Adipose tissue (tissue), 3 donors: Measurements from ENCODE around the gene RRAGA. TPM values are rescaled to one million over a fixed set of nuclear protein-coding genes. Genes with fewer than 3 reads are reported as not detected.
"Not testable (repeated sequence)": the region's sequence is repeated elsewhere in the genome, so short reads cannot be mapped to it uniquely, and the experiment has no call there.

Experiments
- H3K27ac ChIP-seq: one replicate; pipeline ENCODE4 v1.5.1; 2013; ENCODE audit warnings: low read depth, low read length
- WGBS, 3 donors: extraction: QIAGEN DNeasy Blood & Tissue Kit; methylation state at CpG; one replicate each; pipeline ENCODE4 v1.1.7; 2013; 5-methylcytosine and 5-hydroxymethylcytosine counted together
- polyA plus RNA-seq, 3 donors: library from polyadenylated mRNA; stranded (reverse); fragments of 200-250 nt; gene quantifications; one replicate each; pipeline ENCODE4 v1.2.3, GENCODE V29; 2013
- donor health status: healthy with polysubstance abuse.
- donor health status: Bipolar disorder and iron deficiency.
- donor health status: healthy.

RRAGA gene
- polyA plus RNA-seq, 3 donors: 40.0 to 98.2 (median 84.8) TPM

GRCh38 chr9:19057033-19057432 lies 7.8 kb downstream of the RRAGA start:
- no peak overlapping the region for H3K27ac ChIP-seq

- H3K27ac ChIP-seq: no peak overlapping the region
- WGBS, 3 donors: 95 to 98% (median 98%) methylated on average over 2 of the region's 2 CpGs
Observed at GRCh38 chr9:19074229-19074628, 25.0 kb downstream of the RRAGA start.

DNA sequence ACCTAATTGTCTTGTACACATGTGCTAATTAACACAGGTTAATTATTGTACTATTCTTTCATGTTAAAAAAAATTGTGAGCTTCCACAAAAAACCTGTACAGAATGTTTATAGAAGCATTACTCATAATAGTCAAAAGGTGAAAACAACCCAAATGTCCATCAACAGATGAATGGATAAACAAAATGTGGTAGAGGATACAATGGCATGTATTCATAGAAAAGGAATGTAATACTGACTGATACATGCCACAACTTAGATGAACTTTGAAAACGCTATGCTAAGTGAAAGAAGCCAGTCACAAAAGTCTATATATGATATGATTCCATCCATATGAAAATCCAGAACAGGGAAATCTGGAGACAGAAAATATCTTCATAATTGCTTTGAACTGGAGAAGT lies 25.6 kb downstream of the RRAGA start:
- no peak overlapping the region for H3K27ac ChIP-seq
- 77 to 91% (median 88%) methylated on average over 1 of the region's 1 CpG for WGBS, 3 donors

- no peak overlapping the region for H3K27ac ChIP-seq
- WGBS, 3 donors: 32 to 75% (median 72%) methylated on average over 2 of the region's 2 CpGs
Observed at GRCh38 chr9:19085295-19085694, 36.1 kb downstream of the RRAGA start.

DNA sequence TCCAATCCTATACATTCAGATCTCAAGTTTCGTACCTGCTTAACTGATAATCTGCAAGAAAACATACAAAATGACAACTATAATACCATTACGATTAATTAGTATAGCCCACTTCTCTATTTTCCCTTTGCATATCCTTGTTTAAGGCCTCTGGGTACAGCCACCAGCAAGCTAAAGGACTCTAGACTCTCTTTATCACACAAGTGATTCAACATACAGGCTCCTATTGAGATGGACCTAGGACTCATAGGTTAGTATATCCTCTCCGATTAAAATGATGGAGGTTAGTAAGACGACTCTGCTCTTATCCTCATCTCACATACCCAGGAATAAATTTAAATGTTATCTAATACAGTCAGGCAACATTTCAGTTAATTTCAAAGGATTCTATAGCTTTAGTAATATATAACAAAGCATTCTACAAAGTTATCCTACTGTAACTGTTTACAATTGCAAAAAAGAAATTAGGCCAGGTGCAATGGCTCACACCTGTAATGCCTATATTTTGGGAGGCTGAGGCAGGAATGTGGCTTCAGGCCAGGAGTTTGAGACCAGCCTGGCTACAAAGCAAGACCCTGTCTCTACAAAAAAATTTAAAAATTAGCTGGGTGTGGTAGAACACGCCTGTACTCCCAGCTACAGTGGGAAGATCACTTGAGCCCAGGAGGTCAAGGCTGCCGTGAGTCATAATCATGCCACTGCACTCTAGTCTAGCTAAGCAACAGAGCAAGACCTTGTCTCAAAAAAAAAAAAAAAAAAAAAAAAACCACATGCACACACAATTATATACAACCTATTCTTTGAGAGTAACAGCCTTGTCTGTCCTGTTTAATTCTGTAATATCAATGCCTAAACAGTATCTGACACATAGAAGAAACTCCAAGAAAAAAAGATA lies 38.1 kb downstream of the RRAGA start:
- WGBS, 3 donors: 81 to 91% (median 91%) methylated on average over 6 of the region's 6 CpGs

GRCh38 chr9:19097431-19097830 lies 48.2 kb downstream of the RRAGA start:
- not testable (repeated sequence) for H3K27ac ChIP-seq

More for the DNA sequence above, 38.1 kb downstream of the RRAGA start:
- no peak overlapping the region for H3K27ac ChIP-seq

Other genes starting within 250 kb of the RRAGA start
- under 1 TPM in 2 of 3 donors, not detected in 1; 0.01 to 0.03 TPM for gene SAXO1, start 16.2 kb upstream of the RRAGA start, polyA plus RNA-seq
- gene HAUS6, start 53.5 kb downstream of the RRAGA start, polyA plus RNA-seq: 1 to 10 TPM; 1.9 to 4.8 (median 4.4) TPM
- 100 to 1,000 TPM; 170 to 578 (median 224) TPM for gene PLIN2, start 78.1 kb downstream of the RRAGA start, polyA plus RNA-seq
- 10 to 100 TPM in 2 of 3 donors, 1 to 10 TPM in 1; 9.5 to 18.2 (median 15.7) TPM for gene DENND4C, start 181.3 kb downstream of the RRAGA start, polyA plus RNA-seq